Esophagus muscularis mucosa (tissue), 4 donors: ENCODE results near the gene STARD8. TPM values are rescaled to one million over a fixed set of nuclear protein-coding genes. Genes with fewer than 3 reads are reported as not detected.
A peak's percentile ranks its signal among the peaks of the same experiment; 100 is the strongest.

Source experiments
- DNase-seq: peaks from one replicate; pipeline ENCODE4 v3.0.0-alpha.2; 2017; ENCODE audit errors: extremely low spot score
- H3K27ac ChIP-seq, 4 donors: fragments of 200-600 bp; sonication (generic); replicated peaks in 1 of 4; 1 replicate in 3 of 4; 2 replicates in 1 of 4; pipeline ENCODE4 v1.5.1; 2016 to 2019; ENCODE audit warnings: mild to moderate bottlenecking in 1 of 4
- H3K27me3 ChIP-seq, 4 donors: fragments of 200-600 bp; sonication (generic); one replicate each; pipeline versions ENCODE4 v1.5.1 to v1.6.0; 2016 to 2019
- H3K36me3 ChIP-seq, 4 donors: fragments of 200-600 bp; sonication (generic); one replicate each; pipeline ENCODE4 v1.5.1; 2016 to 2019
- H3K4me1 ChIP-seq, 4 donors: fragments of 200-600 bp; sonication (generic); one replicate each; pipeline ENCODE4 v1.5.1; 2016 to 2019
- H3K4me3 ChIP-seq, 4 donors: fragments of 200-600 bp; sonication (generic); 1 replicate in 2 of 4; 2 replicates in 2 of 4; pipeline ENCODE4 v1.5.1; 2016 to 2019; ENCODE audit warnings: mild to moderate bottlenecking in 4 of 4, moderate library complexity in 1 of 4
- H3K9me3 ChIP-seq, 4 donors: fragments of 200-600 bp; sonication (generic); 1 replicate in 3 of 4; 2 replicates in 1 of 4; pipeline ENCODE4 v1.5.1; 2016 to 2019
- EP300 ChIP-seq: sonication (generic); formaldehyde crosslinking; IDR thresholded peaks from one replicate; pipeline ENCODE4 v1.6.1; 2017; ENCODE audit warnings: antibody characterized with exemption
- POLR2A ChIP-seq: fragments of 450-650 bp; IDR thresholded peaks from one replicate; pipeline ENCODE4 v1.6.1; 2017; ENCODE audit warnings: antibody characterized with exemption, moderate library complexity, mild to moderate bottlenecking, low read depth
- POLR2AphosphoS5 ChIP-seq, 2 donors: sonication (generic); formaldehyde crosslinking; IDR thresholded peaks; one replicate each; pipeline ENCODE4 v1.6.1; 2017; ENCODE audit warnings: antibody characterized with exemption in 2 of 2
- WGBS: methylation state at CpG from one replicate; pipeline ENCODE4 v1.1.5; 2018; 5-methylcytosine and 5-hydroxymethylcytosine counted together
- intact Hi-C: fragments of 100-400 bp; cut with DNase I; formaldehyde crosslinking; loops from one replicate; pipeline ENCODE4 v1.15.1; 2023
- total RNA-seq, 4 donors: library from RNA; depleted of rRNA; stranded (reverse); fragments of >200 nt; gene quantifications; one replicate each; pipeline versions ENCODE4 v1.1.0 to v1.2.1, GENCODE V29; 2016
- TF ChIP-seq, protein P1 (sequence below), 3 experiments: fragments of 200-600 bp in 2 of 3; fragments of 450-650 bp in 1 of 3; sonication (generic) in 2 of 3; IDR thresholded peaks; one replicate each; pipeline ENCODE4 v1.5.1; 2017 to 2019; ENCODE audit warnings: antibody characterized with exemption in 3 of 3, mild to moderate bottlenecking in 2 of 3, moderate library complexity in 1 of 3

Gene STARD8
- total RNA-seq, 4 donors from 2014 or later, result 11.2 to 20.4 (median 11.4) TPM

DNA sequence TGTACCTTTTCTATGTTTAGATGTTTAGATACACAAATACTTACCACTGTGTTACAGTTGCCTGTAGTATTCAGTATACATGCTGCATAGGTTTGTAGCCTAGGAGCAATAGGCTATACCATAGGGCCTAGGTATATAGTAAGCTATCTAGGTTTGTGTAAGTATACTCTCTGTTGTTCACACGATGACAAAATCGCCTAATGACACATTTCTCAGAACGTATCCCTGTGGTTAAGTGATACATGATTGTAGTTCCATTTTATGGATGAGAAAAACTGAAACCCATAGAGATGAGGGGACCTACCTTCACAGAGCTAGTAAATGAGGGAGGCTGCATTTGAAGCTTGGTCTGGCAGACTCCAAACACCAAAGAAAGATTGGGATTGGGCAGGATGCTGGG lies 102.0 kb downstream of the STARD8 start:
- H3K4me3 ChIP-seq, result no peak overlapping the region
- no peaks in the 10 kb centered on the region for H3K9me3 ChIP-seq
- no peak for TF ChIP-seq POLR2AphosphoS5 (IDR thresholded peaks at IDR 0.05)
- TF ChIP-seq, protein P1, sequence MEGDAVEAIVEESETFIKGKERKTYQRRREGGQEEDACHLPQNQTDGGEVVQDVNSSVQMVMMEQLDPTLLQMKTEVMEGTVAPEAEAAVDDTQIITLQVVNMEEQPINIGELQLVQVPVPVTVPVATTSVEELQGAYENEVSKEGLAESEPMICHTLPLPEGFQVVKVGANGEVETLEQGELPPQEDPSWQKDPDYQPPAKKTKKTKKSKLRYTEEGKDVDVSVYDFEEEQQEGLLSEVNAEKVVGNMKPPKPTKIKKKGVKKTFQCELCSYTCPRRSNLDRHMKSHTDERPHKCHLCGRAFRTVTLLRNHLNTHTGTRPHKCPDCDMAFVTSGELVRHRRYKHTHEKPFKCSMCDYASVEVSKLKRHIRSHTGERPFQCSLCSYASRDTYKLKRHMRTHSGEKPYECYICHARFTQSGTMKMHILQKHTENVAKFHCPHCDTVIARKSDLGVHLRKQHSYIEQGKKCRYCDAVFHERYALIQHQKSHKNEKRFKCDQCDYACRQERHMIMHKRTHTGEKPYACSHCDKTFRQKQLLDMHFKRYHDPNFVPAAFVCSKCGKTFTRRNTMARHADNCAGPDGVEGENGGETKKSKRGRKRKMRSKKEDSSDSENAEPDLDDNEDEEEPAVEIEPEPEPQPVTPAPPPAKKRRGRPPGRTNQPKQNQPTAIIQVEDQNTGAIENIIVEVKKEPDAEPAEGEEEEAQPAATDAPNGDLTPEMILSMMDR (IDR thresholded peaks at IDR 0.05), result no peak
- TF ChIP-seq POLR2A, result no peak
- no peak for TF ChIP-seq EP300
- no peak overlapping the region for H3K27ac ChIP-seq
- no peak for DNase-seq
- no peaks in the 10 kb centered on the region for H3K27me3 ChIP-seq
- no peaks in the 10 kb centered on the region for H3K4me1 ChIP-seq
- 70% methylated on average over 3 of the region's 3 CpGs for WGBS
- H3K36me3 ChIP-seq, result no peaks in the 10 kb centered on the region
- intact Hi-C loops, result no loop called here

DNA sequence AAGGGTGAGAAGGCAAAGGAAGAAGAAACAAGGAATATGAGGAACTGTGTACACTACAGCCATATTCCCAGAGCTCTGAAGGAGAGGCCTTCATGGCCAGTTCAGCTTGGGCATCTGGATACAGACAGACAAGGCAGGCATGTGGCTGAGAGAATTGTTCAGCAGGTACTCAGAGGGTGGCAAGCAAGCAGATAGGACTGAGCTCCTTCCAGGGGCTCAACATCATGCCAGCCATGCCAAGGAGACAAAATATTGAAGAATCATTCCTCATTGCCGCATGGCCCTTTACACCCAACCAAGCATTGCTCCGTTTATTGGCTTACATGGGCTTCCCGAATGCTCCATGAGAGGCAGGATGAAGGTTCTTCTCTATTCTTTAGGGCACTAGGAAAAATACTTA lies 102.8 kb downstream of the STARD8 start:
- H3K9me3 ChIP-seq, result no peaks in the 10 kb centered on the region
- H3K27me3 ChIP-seq, result no peaks in the 10 kb centered on the region
- intact Hi-C loops, result no loop called here
- WGBS, result 94% methylated on average over 3 of the region's 3 CpGs
- TF ChIP-seq POLR2A (no peak), POLR2AphosphoS5 (IDR thresholded peaks at IDR 0.05) (no peak), EP300 (no peak)
- TF ChIP-seq, protein P1 (IDR thresholded peaks at IDR 0.05), result no peak
- no peaks in the 10 kb centered on the region for H3K36me3 ChIP-seq
- peaks cover 0 to 6% (median 4%) of the 10 kb centered on the region in 4 donors for H3K4me1 ChIP-seq
- no peak overlapping the region for H3K4me3 ChIP-seq
- H3K27ac ChIP-seq, result no peak overlapping the region
- no peak for DNase-seq

DNA sequence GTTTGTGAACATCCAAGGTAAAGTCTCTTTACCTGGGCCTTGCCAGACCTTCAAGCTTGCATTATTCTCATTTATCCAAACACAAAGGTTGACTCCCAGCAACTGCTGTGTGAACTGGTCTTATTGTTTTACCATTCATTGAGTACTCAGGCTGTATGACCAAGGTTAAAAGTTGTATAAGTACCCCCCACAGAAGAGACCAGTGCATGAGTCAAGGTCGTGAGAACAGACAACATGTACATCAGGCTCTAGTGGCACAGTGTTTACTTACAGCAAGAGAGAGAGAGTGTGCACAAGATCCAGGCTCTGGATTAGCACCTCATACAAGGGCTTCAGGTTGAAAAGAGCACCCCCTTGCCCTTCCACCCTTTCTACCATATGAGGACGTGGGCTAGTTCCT lies 103.9 kb downstream of the STARD8 start:
- H3K27ac ChIP-seq, result no peak overlapping the region
- intact Hi-C loops, result no loop called here

DNA sequence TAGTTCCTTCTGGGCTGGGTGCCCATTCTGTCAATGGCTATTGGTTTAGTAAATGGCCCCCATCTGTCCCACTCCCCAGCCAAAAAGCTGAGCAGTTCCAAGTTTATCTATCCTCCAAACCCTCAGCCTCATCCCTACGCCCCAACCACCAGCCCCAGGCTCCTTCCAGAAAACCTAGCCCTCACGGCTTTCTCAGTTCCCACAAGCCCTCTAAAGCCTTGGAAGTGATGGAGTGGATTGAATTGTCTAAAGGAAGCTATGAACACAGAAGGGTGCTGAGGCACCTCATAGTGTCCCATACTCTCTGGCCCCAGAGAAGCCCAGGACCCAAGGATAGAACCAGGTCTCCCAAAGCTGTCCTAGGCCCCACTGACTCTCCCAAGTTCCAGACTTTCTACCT lies 105.8 kb downstream of the STARD8 start:
- no peaks in the 10 kb centered on the region for H3K27me3 ChIP-seq
- no peak overlapping the region for H3K4me3 ChIP-seq
- intact Hi-C loops, result no loop called here
- H3K9me3 ChIP-seq, result no peaks in the 10 kb centered on the region
- 87% methylated on average over 2 of the region's 2 CpGs for WGBS
- H3K36me3 ChIP-seq, result no peaks in the 10 kb centered on the region
- TF ChIP-seq, protein P1 (IDR thresholded peaks at IDR 0.05), result no peak
- TF ChIP-seq POLR2A, result no peak
- TF ChIP-seq EP300, result no peak
- H3K27ac ChIP-seq, result no peak overlapping the region
- peaks cover 0 to 34% (median 26%) of the 10 kb centered on the region in 4 donors for H3K4me1 ChIP-seq
- no peak for DNase-seq

More for the DNA sequence above, 103.9 kb downstream of the STARD8 start:
- H3K4me1 ChIP-seq, result peaks cover 0 to 17% (median 13%) of the 10 kb centered on the region in 4 donors
- no peaks in the 10 kb centered on the region for H3K36me3 ChIP-seq
- DNase-seq, result no peak
- no peak overlapping the region for H3K4me3 ChIP-seq
- H3K9me3 ChIP-seq, result no peaks in the 10 kb centered on the region
- WGBS, result 59% methylated on average over 2 of the region's 2 CpGs
- TF ChIP-seq, protein P1 (IDR thresholded peaks at IDR 0.05), result no peak
- TF ChIP-seq POLR2A (no peak), POLR2AphosphoS5 (IDR thresholded peaks at IDR 0.05) (no peak), EP300 (no peak)
- H3K27me3 ChIP-seq, result no peaks in the 10 kb centered on the region

DNA sequence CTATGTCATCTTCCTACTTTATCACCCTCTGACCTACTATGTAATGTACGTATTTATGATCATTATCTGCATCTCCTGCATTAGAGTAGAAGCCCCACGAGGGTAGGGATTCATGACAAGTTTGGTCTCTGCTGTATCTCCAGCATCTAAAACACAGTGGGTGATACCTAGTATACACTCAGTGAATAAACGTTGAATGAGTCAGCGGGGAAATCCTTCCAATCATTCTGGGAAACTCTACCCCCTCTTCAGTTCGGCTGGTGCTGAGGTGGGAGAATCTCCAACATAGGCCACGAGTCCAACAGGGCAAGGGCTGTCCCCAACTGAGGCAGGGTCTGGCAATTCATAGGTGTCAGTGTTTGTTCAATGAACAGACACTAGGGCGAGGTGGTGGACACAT lies 106.9 kb downstream of the STARD8 start:
- no peaks in the 10 kb centered on the region for H3K27me3 ChIP-seq
- H3K4me3 ChIP-seq, result no peak overlapping the region
- DNase-seq, result no peak
- WGBS, result 76% methylated on average over 7 of the region's 7 CpGs
- H3K9me3 ChIP-seq, result no peaks in the 10 kb centered on the region
- intact Hi-C loops, result no loop called here
- H3K27ac ChIP-seq, result peak overlapping the region in 2 of 4 donors; percentile 36 to 71
- TF ChIP-seq, protein P1 (IDR thresholded peaks at IDR 0.05), result no peak
- TF ChIP-seq POLR2A (no peak), EP300 (no peak), POLR2AphosphoS5 (IDR thresholded peaks at IDR 0.05) (no peak)
- no peaks in the 10 kb centered on the region for H3K36me3 ChIP-seq
- H3K4me1 ChIP-seq, result peaks cover 0 to 46% (median 33%) of the 10 kb centered on the region in 4 donors
